ENCODE results near the gene ZNF443.
"Not testable (repeated sequence)": the region's sequence is repeated elsewhere in the genome, so short reads cannot be mapped to it uniquely, and the experiment has no call there.

Gene ZNF443

GRCh38 chr19:12425236-12425887 lies 15.5 kb downstream of the ZNF443 start:
- no peak for DNase-seq

DNA sequence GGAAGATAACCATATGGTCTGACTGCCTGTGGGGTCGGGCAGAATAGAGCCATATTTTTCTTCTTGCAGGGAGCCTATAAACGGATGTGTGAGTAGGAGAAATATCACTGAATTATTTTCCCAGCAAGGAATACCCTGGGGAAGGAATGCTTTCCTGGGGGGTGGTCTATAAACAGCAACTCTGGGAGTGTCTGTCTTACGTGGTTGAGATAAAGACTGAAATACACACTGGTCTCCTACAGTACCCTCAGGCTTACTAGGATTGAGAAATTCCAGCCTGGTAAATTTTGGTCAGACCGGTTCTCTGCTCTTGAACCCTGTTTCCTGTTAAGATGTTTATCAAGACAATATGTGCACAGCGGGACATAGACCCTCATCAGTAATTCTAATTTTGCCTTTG lies 23.5 kb downstream of the ZNF443 start:
- DNase-seq = not testable (repeated sequence)

GRCh38 chr19:12411893-12412292 lies 28.9 kb downstream of the ZNF443 start:
- no peak for DNase-seq

- DNase-seq = peak; percentile 69 to 99 (median 94)
Measured at GRCh38 chr19:12400633-12401502, 40.0 kb downstream of the ZNF443 start, which contains the start of gene ZNF799. TSS of gene ZNF799 (minus strand) at chr19:12401271. CDS start at chr19:12401070, 201 bp downstream.

GRCh38 chr19:12399901-12400632 lies 40.8 kb downstream of the ZNF443 start:
- DNase-seq = peak in 13 of 56 donors; percentile 0 to 45 (median 18)

DNA sequence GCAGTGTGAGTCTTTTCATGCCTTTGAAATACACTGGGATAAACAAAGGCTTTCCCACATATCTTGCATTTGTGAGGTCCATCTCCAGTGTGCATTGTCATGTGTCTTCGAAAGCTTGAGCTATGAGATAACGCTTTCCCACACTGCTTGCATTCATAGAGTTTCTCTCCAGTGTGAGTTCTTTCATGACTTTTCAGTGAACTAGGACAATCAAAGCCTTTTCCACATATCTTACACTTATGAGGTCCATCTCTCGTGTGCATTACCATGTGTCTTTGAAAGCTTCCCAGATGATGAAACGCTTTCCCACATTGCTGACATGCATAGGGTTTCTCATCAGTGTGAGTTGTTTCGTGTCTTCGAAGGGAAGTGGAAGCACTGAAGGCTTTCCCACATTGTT lies 49.7 kb downstream of the ZNF443 start:
- not testable (repeated sequence) for DNase-seq

- not testable (repeated sequence) for DNase-seq
Measured at GRCh38 chr19:12386365-12386764, 54.5 kb downstream of the ZNF443 start.

GRCh38 chr19:12380444-12380737 lies 60.4 kb downstream of the ZNF443 start:
- DNase-seq = no peak

DNA sequence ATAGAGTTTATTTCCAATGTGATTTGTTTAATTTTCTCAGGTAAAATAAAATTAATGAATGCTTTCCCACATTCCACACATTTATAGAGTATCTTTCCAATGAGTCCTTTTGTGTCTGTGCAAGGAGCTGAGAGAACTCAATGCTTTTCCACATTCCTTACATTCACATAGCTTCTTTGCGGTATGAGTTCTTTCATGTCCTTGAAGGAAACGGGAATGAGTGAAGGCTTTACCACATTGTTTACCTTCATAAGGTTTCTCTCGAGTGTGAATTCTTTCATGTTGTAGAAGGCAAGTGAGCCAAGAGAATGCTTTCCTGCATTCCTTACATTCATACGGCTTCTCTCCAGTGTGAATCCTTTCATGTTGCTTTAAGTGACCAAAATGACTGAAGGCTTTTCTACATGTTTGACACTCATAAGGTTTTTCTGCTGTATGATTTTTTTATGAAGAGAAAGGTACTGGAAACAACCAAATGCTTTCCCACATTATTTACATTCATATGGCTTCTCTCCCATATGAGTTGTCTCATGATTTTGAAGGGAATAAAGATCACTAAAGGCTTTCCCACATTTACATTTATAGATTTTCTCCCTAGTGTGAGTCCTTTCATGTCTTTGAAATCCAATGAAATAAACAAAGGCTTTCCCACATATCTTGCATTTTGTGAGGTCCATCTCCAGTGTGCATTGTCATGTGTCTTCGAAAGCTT lies 60.9 kb downstream of the ZNF443 start:
- DNase-seq = no peak
